Stimulated activated CD8-positive, alpha-beta memory T cell treated with anti-CD3 and anti-CD28 coated beads, Interleukin-15, amount 100 ng/mL, for 4 hours (primary cell): ENCODE measurements around the gene CST6.
"Not testable (repeated sequence)": the region's sequence is repeated elsewhere in the genome, so short reads cannot be mapped to it uniquely, and the experiment has no call there.

Experiments
- DNase-seq, 2 donors: peaks; one replicate each; pipeline ENCODE4 v3.0.0-alpha.2; 2020; ENCODE audit warnings: low read depth in 2 of 2

Gene CST6

GRCh38 chr11:66015454-66015881 lies 3.7 kb downstream of the CST6 start:
- DNase-seq: no peak

- DNase-seq: no peak
Observed at GRCh38 chr11:66015936-66016792, 4.4 kb downstream of the CST6 start.

GRCh38 chr11:66016793-66017177 lies 5.0 kb downstream of the CST6 start:
- no peak for DNase-seq

GRCh38 chr11:66017321-66017720 lies 5.5 kb downstream of the CST6 start:
- DNase-seq: peak; percentile 21 to 63

- DNase-seq: no peak
Observed at GRCh38 chr11:66020212-66020611, 8.4 kb downstream of the CST6 start.

GRCh38 chr11:66020618-66021357 lies 9.0 kb downstream of the CST6 start:
- peak; percentile 10 to 18 for DNase-seq

GRCh38 chr11:66022401-66023185 lies 10.8 kb downstream of the CST6 start:
- peak; percentile 23 to 52 for DNase-seq

- not testable (repeated sequence) for DNase-seq
Observed at GRCh38 chr11:66023186-66023440, 11.3 kb downstream of the CST6 start.

GRCh38 chr11:66026017-66026529 lies 14.3 kb downstream of the CST6 start, which contains the start of gene CATSPER1:
CATSPER1 (minus strand) TSS chr11:66026479; CDS start chr11:66026379, 100 bp downstream.
- DNase-seq: no peak

- DNase-seq: no peak
Observed at GRCh38 chr11:66032957-66033735, 21.3 kb downstream of the CST6 start.

GRCh38 chr11:66035653-66036333 lies 24.0 kb downstream of the CST6 start:
- DNase-seq: no peak

GRCh38 chr11:66036334-66036710 lies 24.5 kb downstream of the CST6 start:
- no peak for DNase-seq

- DNase-seq: no peak
Observed at GRCh38 chr11:66037327-66037726, 25.5 kb downstream of the CST6 start.

- DNase-seq: no peak
Observed at GRCh38 chr11:66039765-66040164, 28.0 kb downstream of the CST6 start.

GRCh38 chr11:66042227-66042995 lies 30.6 kb downstream of the CST6 start:
- DNase-seq: no peak

- DNase-seq: no peak
Observed at GRCh38 chr11:66042996-66043906, 31.4 kb downstream of the CST6 start.

GRCh38 chr11:66044757-66045156 lies 32.9 kb downstream of the CST6 start:
- DNase-seq: peak in 1 of 2 donors; percentile 10

GRCh38 chr11:66045177-66045639 lies 33.4 kb downstream of the CST6 start:
- peak; percentile 62 to 74 for DNase-seq

- no peak for DNase-seq
Observed at GRCh38 chr11:66046901-66047300, 35.1 kb downstream of the CST6 start.
